ENCODE data around the gene GBP2.
A peak's percentile ranks its signal among the peaks of the same experiment; 100 is the strongest.
"Not testable (repeated sequence)": the region's sequence is repeated elsewhere in the genome, so short reads cannot be mapped to it uniquely, and the experiment has no call there.

The GBP2 gene

DNA sequence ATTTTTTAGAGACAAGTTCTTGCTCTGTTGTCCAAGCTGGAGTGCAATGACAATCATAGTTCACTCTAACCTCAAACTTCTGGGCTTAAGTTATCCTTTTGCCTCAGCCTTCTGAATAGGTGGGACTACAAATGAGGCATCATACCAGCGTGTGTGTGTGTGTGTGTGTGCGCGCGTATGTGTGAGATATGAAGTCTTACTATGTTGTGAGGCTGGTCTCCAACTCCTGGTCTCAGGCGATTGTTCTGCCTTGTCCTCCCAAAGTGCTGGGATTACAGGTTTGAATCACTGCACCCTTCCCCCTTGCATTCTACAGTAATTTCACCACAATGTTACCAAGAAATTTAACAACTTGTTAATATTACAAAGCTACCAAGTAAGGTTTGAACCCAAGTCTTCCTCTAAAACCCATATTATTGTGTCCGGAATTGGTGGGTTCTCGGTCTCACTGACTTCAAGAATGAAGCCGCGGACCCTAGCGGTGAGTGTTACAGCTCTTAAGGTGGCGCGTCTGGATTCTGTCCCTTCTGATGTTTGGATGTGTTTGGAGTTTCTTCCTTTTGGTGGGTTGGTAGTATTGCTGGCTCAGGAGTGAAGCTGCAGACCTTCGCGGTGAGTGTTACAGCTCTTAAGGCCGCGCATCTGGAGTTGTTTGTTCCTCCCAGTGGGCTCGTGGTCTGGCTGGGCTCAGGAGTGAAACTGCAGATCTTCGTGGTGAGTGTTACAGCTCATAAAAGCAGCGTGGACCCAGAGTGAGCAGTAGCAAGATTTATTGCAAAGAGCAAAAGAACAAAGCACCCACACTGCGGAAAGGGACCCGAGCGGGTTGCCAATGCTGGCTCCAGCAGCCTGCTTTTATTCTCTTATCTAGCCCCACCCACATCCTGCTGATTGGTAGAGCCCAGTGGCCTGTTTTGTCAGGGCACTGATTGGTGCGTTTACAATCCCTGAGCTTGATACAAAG is 970 bp upstream of the GBP2 start:
- not testable (repeated sequence) for DNase-seq (ENCODE audit: low read depth, low spot score)

- no peak for DNase-seq (ENCODE audit: low read depth, low spot score)
These were observed 538 bp downstream of the GBP2 start for GRCh38 chr1:89125240-89125912.

DNA sequence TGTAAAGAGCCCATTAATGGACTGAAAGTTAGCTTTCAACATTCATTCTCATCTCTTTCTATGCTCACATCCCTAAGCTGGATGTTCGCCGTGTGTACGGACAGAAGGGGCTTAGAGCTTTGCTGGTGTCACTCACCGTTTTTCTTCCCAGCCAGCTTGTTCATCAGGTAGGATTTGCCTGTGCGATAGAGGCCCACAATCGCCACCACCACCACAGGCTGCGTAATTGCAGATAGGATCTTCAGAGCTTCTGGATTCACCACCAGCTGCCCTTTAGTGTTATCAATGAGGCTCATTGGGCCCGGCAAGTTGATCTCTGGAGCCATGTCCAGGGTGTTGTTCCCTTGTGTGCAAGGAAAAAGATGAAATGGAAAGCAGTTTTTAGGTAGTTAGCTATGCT is 4.3 kb downstream of the GBP2 start:
- no peak for DNase-seq (ENCODE audit: low read depth, low spot score)

DNA sequence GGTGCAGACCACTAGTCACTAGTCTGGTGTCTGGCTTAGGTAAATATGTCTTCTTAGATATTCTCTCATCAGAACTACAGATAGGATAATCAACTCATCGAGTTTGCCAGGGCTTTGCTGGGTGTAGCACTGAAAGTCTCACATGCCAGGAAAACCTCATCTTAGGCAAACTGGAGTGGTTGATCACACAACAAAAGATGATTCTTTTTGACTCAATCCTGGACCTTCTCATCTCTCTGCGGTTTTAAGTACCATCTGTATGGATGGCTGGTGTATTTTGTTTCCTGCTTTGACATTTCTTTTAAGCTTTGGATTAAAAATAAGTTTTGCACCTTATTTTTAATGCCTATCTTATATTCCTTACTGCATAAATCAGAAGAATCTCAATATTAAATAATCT is 11.3 kb downstream of the GBP2 start:
- no peak for DNase-seq (ENCODE audit: low read depth, low spot score)

DNA sequence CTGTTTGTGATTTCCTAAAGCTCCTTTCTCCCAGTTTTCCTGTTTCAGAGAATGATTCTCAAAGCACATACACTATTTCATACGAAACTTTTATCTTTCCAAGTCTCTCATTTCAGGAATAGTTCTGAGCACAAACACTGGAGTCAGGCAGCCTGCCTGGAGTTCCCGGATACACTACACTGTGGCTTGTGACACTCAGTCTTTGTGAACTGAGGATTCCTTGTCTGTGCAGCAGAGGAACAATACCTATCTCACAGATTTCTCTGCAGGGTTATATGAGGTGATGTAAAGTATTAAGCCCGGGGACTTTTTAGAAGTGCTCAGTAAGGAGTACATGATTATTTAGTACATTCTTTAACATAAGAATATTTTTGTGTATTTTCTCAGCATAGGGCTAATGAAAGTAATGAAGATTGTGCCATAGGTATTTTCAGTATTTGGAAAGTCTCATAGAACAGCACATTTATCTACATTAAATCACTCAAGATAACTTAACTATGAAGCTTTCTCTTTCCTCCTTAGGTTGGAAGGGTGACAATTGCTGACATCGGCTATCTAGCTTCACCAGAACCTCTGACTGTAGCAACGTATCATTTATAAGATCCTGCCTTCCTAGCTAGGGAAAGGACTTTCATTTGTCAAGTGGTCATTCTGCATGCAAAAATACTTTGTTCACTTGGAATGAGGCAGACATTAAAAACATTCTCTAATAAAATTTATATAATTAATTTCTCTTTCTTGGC is 12.9 kb downstream of the GBP2 start:
- no peak for DNase-seq (ENCODE audit: low read depth, low spot score)

DNA sequence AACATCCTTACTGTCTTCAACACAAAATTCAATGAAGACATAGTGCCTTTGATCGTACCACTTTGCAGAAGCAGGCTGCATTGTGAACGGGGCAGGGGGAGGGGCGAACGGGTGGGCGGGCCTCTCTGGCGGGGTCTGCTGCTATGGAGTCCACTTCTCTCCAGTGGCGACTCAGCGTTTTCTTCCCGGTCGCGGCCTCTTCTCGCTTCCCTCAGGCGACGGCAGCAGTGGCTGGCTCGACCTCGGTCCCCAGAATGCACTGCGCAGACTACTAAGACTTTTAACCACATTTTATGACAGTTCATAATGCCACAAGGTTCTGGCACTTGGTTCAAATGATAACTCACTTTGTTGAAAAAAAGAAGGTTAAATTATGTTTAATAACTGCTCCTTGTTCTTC is 21.2 kb downstream of the GBP2 start:
- no peak for DNase-seq (ENCODE audit: low read depth, low spot score)

DNA sequence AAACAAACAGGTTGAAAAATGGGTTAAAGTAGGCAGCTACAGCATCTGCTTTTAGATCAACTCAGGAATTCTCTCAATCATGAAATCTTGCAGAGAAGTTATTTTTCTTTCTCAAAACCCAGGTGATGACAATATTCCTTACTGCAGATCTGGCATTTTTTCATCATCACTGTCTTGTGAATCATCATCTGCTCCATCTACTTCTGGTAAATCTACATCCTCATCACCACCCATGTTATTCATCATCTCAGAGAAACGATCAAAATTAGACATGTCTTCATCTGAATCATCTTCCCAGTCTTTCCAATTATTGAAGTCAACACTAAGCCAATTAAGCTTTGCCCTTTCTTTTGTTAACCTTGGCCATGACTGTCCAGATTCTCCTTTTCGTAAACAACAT is 21.8 kb downstream of the GBP2 start:
- no peak for DNase-seq (ENCODE audit: low read depth, low spot score)

DNA sequence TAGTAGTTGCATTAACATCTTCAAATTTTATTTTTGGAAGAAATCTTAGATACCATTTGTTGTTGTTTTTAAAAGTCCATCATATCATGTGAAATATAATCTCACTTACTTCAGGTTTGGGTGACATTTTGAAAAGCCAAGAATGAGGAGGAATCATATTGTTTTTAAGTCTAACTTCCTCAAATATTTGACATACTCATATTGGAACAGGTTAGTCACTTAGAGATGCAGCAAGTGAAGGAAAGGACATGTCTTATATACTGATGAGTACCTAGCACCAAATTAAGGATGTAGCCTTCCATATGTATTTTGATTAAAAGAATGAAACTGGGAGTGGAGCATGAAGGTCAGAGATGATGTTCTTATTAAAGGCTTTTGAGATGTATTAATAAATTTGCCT is 23.9 kb downstream of the GBP2 start:
- no peak for DNase-seq (ENCODE audit: low read depth, low spot score)

DNA sequence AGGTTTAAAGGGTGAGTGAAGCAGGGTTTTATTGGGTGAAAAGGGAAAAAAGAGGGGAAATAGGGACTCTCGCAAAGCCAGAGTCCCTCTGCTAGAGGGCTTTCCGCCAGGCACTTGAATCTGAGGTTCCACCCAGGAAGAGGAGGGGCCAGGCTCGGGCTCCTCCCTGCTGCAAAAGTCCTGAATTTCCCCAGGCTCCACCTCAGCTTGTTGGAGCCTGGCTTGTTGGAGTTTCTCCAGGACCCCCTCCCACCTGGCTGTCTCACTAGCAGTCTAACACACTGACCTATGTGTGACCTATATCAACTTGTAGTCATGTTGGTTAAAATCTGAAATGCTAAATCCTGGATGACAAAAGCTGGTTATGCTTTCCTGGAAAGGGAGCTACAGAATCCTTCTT is 25.5 kb downstream of the GBP2 start:
- no peak for DNase-seq (ENCODE audit: low read depth, low spot score)

DNA sequence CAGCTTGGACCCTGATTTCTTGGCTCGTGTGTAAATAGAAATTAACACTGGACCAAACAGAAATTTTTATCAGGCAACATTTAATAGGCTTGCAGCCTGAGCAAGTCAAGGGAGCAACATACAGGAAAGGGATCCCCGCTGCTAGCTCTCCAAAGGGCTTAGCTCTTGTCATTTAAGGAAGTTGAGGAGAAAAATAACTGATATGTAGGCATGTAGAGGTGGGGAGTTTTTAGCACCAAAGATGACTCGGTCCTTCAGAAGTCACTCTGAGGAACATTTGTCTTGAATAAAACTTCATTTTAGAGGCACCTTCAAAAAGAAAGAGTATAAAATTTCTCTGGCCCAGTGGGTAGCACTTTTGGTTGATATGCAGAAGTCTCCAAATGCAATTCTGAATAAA is 27.1 kb downstream of the GBP2 start:
- DNase-seq (ENCODE audit: low read depth, low spot score) = no peak

DNA sequence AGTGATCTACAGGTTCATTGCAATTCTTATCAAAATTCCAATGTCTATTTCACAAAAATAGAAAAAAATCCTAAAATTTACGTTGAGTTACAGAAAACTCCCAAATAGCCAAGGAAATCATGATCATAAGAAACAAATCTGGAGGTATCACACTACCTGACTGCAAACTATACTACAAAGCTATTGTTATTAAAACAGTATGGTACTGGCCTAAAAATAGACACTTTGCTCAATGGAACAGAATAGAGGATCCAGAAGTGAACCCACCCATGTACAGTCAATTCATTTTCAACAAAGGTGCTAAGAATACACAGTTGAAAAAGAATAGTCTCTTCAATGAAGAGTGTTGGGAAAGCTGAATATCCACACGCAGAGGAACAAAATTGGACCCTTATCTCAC is 30.2 kb downstream of the GBP2 start:
- no peak for DNase-seq (ENCODE audit: low read depth, low spot score)

DNA sequence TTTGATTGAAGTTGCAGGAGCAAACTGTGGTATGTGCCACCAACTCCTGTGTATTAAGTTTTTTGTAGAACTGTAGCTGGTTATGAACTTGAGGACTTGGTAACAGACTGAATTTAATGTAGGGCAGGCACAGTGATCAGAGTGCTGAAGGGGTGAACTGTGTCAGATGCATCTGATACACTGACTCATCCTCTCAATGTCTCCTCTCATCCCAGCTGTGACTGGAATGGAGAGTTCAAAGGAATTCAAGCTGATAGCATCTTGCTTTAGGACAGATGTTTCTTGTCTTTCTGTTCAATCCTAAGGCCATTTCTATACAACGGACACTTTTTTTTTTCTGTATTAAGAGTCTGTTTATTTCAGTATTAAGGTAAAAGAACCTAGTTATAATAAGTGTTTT is 36.0 kb downstream of the GBP2 start:
- DNase-seq (ENCODE audit: low read depth, low spot score) = no peak

DNA sequence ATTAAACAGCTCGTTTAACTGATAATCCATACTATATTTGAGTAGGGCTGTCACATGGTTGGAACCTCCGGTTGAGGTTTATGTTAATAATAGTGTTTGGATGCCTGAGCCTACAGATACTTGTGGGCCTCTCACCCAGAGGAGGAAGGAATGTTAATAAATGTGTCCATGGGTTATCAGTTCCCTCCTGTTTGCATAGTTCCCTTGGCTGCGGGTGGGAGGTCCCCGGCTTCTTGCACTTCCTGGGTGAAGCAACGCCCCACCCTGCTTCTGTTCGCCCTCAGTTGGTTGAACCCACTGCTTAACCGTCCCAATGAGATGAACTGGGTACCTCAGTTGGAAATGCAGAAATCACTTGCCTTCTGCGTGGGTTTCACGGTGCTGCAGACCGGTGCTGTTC is 37.3 kb downstream of the GBP2 start:
- no peak for DNase-seq (ENCODE audit: low read depth, low spot score)

DNA sequence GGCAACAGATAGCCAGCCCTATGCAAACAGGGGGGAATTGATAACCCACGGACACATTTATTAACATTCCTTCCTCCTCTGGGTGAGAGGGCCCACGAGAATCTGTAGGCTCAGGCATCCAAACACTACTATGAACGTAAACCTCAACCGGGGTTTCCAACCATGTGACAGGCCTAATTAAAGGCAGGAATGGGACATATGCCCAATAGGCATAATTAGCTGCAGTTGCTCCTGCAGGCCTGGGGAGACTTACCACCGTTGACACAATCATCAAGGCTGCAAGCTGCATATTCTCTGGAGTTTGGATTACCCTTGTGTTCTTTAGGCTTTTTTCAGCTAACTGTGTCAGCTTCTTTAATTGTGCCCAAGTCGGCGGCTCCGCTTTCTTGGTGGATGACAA is 38.7 kb downstream of the GBP2 start:
- no peak for DNase-seq (ENCODE audit: low read depth, low spot score)

GRCh38 chr1:89085781-89086180 is 40.1 kb downstream of the GBP2 start:
- DNase-seq (ENCODE audit: low read depth, low spot score) = peak; percentile 47

- DNase-seq (ENCODE audit: low read depth, low spot score) = no peak
These were observed 44.9 kb downstream of the GBP2 start for GRCh38 chr1:89081005-89081404.

DNA sequence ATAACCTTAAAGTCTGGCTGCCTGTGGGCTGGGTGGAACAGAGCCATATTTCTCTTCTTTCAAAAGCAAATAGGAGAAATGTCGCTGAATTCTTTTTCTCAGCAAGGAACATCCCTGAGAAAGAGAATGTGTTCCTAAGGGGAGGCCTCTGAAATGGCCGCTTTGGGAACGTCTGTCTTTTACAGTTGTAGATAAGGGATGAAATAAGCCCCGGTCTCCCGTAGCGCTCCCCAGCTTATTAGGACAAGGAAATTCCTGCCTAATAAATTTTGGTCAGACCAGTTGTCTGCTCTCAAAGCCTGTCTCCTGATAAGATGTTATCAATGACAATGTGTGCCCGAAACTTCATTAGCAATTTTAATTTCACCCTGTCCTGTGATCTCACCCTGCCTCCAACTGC is 45.8 kb downstream of the GBP2 start:
- not testable (repeated sequence) for DNase-seq (ENCODE audit: low read depth, low spot score)

DNA sequence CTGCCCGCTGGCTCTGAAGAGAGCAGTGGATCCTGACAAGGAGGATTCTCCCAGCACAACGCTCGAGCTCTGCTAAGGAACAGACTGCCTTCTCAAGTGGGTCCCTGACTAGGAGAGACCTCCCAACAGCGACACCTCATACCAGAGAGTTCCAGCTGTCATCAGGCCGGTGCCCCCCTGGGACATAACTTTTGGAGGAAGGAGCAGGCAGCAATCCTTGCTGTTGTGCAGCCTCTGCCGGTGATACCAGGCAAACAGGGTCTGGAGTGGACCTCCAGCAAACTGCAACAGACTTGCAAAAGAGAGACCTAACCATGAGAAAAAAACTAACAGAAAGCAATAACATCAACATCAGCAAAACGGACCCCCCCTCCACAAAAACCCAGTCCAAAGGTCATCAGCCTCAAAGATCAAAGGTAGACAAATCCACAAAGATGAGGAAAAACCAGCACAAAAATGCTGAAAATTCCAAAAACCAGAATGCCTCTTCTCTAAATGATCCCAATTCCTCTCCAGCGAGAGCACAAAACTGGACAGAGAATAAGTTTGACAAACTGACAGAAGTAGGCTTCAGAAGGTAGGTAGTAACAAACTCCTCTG is 53.3 kb downstream of the GBP2 start:
- DNase-seq (ENCODE audit: low read depth, low spot score) = not testable (repeated sequence)

DNA sequence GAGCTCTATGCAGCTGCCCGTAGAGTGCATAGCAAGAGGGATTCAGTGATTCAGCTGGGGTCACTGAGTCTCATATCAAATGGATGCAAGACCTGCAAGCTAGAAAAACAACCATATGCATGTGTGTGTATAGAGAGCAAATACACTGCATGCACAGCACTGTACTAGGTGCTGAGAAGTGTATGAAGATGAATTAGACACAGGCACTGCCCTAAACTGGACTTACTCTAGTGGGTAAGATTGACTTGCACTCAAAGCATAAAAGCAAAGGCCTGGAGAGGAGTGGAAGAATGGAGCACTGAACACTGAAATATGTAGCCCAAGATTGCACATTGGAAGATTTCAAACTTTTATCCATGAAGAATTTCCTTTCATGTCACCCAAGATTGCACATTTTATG is 55.4 kb downstream of the GBP2 start:
- DNase-seq (ENCODE audit: low read depth, low spot score) = no peak

DNA sequence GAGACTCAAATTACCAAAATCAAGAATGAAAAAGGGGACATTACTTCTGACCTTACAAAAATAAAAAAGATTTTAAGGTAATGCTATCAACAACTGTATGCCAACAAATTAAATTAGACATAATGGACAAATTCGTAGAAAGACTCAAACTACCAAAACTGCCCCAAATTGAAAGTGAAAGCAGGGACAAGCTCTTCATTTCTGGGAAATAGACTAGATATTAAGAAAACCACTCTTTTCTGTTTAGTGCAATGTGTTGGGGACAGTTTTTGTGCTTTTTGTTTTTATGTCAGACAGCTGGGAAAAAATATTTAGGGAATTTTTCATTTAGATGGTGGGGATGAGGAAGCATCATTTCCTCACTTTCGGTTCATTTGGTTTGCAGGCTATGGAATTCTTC is 56.0 kb downstream of the GBP2 start:
- no peak for DNase-seq (ENCODE audit: low read depth, low spot score)

- no peak for DNase-seq (ENCODE audit: low read depth, low spot score)
These were observed 57.6 kb downstream of the GBP2 start for GRCh38 chr1:89068291-89068690.

Measured in iPS DF 19.7 (cell line).